GM21529 (cell line): ENCODE results near the gene HECW1.

Source experiments
- ATAC-seq: cut with Tn5 transposase; IDR thresholded peaks from one replicate; pipeline ENCODE4 v1.9.1; 2021; ENCODE audit not compliant: unreplicated experiment

Gene HECW1

DNA sequence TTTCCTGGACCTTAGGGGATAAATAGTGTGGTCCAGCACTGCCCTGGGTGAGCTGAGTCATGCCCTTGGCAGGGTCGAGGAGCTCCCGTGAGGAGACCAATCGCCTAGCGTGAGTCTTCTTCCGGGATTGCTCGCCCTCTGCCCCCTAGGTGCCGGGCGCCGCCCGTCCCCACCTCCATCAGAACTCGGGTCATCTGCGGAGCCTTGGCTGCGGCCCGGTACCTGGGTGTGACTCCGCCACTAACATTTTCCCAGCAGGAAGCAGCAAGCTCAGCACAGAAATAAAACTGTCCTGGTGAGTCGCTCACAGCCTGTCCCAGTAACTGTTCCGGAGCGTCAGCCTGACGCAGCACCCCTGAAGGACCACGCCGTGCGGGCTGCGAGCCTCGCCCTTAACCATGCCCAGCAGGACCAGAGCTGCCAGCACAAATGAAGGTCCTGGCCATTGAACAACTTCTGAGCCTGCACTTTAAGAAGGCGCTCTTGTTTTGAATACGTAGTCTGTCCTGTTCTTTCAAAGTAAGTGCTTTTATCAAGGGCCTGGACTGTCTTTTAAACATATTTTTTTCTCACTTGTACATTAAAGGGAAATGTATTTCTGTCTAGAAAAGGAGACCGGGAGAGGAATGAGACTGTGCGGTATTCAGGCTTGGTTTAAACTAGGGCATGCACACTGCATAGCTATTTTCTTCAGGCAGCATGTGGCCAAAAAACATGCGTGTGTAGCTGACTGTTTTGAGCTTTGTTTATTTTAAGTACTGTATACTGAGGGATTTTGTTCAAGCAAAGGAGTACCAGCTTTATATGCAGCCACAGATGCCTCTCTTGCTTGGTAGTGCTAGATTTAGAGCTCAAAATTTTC lies 136.7 kb downstream of the HECW1 start:
- ATAC-seq: no peak

DNA sequence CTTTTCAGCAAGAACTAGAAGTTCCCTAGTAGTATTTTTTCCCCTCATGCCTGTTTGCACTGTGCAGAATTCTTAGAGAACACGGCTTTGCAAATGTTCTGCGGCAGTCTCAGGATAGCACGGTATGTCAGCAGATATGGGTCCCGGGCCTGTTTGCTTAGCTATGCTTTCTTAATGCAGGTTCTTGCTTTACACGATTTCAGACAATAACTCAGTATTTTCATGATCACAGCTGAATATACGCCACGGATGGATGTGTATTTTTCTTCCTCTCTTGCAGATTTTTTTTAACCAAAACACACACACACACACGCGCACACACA lies 137.3 kb downstream of the HECW1 start:
- no peak for ATAC-seq

DNA sequence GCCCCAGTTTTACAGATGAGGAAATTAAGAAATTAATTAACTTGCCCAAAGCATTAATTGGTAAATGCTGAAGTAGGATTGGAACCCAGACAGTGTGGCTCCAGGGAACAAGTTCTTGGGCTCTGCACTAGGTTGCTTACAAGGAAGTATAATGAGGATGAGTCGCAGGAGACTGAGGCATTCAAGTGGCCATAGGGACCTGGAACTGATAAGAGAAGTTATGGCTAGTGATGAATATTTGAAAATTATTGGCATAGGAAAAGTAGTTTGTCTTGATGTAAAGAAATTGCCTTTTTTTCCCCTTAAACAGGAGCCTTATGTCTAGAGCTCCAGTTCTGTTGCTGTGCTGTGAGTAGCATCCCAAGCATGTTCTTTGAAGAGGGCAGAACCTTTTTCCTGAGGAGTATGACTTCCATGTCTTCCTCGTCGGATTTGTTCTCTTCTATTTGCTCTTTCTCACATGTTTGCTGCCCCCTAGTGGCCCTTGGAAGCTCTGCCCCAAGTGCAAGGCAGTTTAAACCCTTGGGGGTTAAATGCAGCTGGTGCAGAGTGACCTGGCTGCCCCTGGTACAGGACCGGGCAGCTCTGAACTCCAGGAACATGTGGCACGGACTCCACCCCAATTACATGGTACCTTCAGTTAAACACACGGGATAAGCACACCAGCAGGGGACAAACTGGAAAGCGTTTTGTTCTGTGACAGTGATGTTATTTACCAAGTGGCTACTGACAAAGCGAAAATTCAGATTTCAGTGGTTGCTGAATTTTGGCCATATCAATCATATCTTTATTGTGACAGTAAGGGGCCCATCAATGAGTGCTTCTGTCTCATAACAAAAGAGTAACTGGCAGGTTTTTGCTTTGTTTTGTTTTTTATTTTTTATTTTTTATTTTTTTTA lies 148.8 kb downstream of the HECW1 start:
- ATAC-seq: peak; percentile 84

DNA sequence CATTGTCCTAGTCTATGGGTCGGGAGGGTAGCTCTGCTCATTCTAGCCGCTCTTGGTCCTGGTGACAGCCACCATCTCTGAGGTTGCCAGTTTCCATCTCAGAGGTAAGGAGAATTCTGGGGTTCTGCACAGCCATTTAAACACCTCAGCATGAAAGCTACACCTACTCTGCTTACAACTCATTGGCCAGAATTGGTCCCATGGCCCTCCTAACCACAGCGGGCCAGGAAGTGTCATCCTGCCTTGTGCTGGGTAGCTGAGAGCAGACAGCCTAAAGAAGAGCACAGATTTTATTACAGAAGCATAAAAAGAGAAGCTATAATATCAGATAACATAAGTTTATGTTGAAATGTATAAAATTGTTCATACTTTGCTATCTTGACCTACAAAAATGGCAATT lies 152.7 kb downstream of the HECW1 start:
- ATAC-seq: no peak

DNA sequence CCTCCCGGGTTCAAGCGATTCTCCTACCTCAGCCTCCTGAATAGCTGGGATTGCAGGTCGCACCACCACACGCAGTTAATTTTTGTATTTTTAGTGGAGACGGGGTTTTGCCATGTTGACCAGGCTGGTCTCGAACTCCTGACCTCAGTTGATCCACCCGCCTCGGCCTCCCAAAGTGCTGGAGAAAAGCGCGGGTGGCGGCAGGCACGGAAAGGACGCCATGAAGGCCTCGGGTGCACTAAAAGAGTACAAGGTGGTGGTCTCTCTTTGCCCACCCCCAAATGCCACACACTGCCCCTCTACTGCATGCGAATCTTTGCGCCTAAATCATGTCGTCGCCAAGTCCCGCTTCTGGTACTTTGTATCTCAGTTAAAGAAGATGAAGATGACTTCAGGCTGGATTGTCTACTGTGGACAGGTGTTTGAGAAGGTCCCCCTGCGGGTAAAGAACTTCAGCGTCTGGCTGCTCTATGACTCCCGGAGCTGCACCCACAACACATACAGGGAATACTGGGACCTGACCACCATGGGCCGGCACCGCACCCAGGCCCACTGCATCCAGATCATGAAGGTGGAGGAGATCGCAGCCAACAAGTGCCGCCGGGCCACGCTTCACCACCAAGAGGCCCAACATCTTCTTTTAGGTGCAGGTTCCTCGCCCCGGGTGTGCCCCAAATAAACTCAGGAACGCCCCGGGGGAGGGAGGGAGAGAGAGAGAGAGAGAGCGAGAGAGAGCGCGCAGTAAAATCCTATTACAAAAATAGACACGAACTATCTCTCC lies 161.7 kb downstream of the HECW1 start:
- no peak for ATAC-seq

DNA sequence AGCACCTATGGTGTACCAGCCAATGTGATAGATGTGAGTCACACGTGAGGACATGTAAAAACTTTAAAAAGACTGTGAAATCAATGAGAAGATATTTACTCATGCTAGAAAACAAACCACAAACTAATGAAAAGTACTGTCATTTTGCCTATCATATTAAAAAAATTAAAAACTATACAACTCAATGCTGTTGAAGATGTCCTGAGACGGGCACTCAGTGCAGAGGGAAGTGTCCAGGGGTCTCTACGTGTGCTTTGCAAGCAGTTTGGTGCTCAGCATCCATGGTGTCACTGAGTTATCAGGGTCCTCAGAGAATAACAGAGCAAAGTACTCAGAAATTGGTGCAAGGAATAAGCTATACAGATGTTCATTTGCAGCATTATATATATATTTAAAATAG lies 162.3 kb downstream of the HECW1 start:
- no peak for ATAC-seq

DNA sequence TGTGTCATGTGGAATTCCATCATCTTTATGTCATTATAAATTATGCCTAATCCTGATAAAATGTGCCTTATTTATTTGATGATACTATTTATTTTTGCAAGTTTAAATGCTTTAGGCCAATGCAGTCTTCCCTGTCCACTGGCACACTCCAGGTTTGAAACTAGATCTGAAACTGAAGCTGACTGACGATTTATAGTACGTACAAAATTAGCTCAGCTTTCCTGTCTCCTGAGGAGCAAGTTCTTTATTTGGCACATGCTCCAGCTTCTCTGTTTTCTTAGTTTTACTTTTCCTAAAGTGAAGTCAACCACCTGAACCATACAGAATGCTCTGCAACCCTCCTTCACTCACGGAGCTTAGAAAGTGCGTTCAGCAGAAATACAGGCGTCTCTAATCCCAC lies 164.1 kb downstream of the HECW1 start:
- ATAC-seq: no peak

DNA sequence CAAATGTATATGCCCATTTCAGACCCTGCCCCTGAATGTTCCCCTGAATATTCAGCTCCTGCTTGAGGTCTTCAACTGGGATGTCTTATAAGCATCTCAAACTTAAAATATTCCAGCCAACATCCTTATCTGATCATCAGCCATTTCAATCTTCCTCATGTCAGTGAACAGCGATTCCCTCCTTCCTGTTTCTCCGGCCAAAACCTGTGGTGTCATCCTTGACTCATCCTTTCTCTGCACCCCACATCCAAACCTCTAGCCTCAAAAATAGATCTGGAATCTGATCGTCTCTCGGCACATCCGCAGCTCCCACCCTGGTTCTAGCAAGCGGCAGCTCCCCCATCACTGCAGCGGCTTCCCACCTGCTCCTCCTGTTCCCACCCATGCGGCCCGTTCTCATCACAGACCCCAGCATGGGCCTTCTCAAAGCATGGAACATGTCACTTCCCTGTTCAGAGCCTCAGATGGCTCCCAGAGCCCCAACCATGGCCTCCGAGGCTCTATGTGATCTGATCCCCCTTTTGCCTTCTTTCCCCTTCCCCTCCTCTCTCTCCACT lies 165.7 kb downstream of the HECW1 start:
- no peak for ATAC-seq

DNA sequence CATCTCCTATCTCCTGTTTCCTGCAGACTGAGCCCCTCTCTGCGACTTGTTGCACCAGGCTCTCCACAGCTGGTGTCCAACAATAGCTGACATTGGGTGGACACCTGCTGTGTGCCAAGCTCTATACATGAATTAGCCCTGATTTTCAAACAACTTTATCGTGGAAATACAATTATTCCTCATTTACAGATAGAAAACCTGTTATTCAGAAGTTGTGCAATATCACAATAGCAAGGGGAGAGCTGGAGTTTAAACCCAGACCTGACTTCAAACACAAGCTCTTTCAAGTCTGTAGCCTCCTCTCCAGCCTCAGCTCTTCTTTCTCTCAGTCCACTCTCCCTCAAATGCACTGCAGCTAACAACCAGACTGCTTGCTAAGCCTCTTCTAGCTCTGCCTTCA lies 168.8 kb downstream of the HECW1 start:
- no peak for ATAC-seq

DNA sequence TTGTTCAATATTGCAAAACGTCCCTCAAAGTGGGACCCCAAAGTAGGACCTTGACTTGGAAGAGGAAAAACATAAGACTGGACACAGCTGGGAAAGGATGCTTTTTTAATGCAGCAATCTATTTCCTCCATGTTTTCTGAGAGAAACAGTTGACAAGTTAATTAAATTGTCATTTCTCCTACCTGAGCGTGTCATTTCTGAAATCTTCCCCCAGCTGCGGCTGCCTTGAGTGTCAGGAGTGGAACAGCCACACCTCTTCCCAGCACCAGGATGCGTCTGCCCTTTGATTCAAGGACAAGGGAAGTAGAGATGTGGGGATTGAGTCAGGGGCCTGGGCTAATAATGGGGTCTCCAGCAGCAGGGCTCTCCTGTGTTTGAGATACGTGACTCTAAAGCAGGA lies 171.3 kb downstream of the HECW1 start:
- no peak for ATAC-seq

DNA sequence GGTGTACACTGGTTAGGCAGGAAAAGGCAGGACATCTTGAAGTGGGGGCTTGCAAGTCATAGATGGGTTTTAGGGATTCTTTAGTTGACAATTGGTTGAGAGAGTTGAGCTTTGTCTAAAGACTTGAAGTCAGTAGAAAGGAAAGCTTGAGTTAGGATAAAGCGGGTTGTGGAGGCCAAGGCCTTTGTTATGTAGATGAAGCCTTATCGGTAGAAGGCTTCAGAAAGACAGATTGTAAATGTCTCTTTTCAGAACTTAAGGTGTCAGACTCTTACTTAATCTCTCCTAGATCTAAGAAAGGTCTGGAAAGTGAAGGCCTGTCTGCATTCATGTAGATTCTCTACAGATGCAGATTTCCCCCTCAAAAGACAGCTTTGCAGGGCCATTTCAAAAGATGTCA lies 177.4 kb downstream of the HECW1 start:
- ATAC-seq: no peak

DNA sequence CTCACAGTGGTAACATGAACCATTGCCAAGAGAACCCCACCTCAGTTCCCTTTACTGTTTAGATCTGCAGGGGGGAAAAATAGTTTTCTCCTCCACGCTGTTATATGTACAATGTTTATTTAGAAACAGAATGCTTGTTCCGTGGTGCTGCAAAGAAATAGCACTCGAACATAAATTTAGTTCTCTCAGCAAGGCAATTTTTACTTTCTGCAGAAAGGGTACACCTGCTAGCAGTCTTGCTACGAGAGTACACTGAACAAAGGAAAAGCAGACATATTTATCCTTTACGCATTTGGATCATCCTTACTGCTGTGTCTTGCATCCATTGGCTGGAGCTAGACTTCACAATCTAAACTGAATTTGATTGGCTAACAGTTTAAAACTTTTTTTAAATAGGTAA lies 178.5 kb downstream of the HECW1 start:
- no peak for ATAC-seq

DNA sequence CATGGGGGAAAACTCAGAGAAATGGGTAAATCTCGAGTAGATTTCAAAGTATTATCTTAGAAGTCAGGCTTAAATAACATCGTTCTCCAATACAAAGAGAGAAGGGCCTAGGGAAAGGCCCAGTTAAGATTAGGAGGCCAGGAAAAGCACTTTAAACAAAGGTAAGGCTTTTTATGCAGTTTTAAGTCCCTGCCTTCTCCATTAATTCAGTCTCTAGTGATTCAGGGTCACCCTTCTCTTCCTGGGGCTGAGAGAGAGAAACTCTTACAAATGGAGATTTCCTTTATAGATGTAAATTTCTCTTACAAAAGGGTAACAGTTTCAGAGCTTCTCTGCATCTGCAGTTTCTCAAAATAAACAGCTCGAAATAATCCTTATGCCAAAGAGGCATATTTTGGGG lies 179.3 kb downstream of the HECW1 start:
- ATAC-seq: no peak

DNA sequence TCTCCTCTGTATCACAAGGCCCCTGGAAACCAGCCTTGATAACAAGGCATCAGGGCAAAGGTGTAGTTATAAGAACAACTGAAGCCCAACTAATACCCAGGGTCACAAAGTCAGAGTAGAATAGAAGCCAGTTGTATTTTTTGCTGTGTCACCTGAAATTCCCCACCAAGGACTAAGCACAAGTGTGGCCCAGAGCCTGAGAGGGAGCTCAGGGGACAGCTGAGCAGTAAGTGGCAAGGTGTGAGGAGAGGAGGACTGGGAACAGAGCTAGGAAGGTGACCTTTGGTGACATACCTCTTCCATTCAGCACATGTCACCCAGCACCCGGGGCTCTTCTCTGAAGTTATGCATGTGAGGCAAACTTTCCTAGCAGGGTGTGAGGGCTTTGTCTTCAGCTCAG lies 179.9 kb downstream of the HECW1 start:
- ATAC-seq: no peak

DNA sequence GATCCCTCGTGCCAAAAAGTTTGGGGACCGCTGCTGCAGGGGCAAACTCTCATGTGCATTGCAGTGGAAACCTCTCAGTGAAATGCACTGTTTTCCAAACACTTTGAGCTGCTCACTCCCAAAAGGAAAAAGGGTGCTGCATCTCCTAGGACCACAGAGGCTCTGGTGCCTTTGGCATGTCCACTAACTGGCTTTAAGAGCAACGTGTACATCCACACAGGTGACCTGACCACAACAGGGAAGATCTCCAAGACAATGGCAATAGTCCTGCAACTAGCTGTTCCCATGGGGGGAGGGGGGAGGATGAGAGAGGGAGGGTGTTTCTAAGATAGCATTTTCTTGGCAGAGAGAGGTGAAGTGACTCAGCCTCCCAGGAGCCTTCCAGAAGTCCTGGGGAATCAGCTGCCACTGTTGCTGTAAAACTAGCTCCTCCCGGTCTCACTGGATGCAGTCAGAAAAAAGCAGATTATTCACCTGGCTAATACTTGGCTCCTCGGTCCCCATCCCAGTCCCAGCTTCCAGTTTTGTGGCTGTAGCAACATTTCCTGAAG lies 181.7 kb downstream of the HECW1 start:
- ATAC-seq: no peak

DNA sequence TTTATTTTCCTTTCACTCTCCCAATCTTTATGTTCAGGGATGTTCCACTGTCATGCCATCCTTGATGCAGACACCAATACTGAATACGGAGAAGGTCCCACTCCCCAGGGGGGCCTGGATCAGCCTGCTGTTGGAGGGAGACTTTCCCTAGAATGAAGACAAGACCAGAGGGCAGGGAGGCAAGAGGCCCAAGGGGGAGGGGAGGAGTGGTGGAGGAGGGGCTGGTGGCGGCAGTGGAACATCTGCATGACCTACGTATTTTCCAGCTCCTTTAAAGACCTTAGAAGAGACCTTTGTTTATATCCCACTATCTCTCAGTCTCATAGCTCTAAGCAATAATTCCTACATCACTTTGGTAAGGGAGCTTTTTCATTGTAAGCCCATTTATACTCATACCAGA lies 183.0 kb downstream of the HECW1 start:
- no peak for ATAC-seq

DNA sequence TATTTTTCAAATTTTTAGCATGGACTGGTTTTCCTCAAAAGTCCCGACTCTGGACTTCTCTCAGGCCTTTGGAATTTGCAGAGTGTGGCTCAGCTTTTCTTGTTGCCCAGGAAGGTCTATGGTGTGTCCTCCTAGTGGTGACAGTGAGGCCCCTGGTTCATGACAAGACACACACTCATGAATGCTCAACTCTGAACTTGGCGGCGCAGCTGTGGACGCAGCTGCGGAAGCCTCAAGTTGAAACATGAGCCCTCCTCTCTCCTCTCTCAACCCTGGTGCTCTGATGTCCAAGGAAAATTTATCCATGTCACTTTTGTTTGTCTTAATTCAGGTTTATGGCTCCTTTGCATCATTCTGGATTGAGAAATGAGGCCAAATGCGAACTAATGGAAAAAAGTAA lies 183.9 kb downstream of the HECW1 start:
- no peak for ATAC-seq

DNA sequence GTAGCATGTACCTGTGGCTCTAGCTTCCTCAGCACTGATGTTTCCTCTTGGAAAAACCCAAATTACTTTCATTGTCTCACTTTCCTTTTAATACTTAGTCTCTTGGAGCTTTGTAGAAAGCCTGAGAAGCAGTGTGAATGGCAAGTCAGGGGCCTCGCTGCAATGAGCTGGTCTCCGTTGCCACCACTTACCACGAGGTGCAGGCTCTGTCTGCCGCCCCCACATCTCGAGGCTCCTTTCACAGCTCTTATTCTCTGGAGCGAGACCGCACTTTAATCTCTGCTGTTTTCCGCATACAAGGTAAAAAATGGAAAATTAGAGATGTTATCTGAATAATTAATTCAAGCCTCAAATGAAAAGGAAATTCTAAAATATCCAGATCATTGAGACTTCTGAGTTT lies 186.2 kb downstream of the HECW1 start:
- ATAC-seq: no peak

DNA sequence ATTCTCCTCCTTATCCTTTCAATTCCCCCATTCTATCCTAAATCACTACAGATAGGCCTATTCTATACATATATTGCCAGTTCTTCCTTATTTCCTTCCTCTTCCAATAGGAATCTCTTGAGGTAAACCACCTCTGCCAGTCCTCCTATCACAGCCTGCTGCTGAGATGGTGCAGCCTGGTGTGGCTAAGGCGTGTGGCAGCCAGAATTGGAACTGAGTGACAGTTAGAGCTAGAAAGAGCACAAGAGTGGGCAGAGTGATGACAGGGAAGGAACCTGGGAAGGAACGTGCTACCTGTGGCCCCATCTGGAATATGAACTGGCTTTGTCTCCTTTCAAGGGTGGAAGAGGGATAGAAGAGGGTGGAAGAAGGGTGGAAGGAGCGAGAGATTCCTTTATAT lies 187.7 kb downstream of the HECW1 start:
- ATAC-seq: no peak

DNA sequence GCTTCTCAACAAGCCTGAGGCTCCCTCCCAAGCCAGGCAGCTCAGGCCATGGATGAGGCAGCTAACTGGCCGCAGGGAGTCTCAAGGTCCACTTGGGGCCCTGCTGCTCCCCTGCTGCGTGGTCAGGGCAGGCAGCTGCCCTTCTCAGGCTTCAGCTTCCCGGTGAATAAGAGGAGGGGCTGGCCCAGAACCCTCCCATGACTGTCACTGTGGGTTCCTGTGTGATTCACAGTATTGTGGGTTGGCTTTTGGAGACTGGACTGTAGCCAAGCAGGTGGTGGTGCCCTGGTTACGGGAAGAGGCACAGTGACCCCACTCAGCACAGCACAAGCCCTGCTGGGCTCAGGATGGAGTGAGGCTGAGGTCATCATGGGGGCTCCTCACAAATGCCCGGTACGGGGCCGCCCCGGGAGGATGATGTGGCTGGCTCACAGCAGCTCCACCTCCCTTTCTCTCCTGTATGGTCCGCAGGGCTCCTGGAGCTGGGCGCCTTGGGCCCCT lies 189.8 kb downstream of the HECW1 start:
- ATAC-seq: no peak
